ENCODE measurements around the gene CCDC90B.

- TF ChIP-seq CTCF (IDR thresholded peaks at IDR 0.05; ENCODE audit: low read depth, low read length, poor library complexity, severe bottlenecking) (no peak), EZH2phosphoT487 (IDR thresholded peaks at IDR 0.05; ENCODE audit: borderline replicate concordance, low read length) (no peak)
Measured at GRCh38 chr11:83278351-83278750, 7.8 kb downstream of the CCDC90B start.
